ENCODE data around the gene CASKIN1.

The CASKIN1 gene

GRCh38 chr16:2232094-2232990 lies 35.9 kb upstream of the CASKIN1 start:
- no peak for DNase-seq (ENCODE audit: low read depth)

DNA sequence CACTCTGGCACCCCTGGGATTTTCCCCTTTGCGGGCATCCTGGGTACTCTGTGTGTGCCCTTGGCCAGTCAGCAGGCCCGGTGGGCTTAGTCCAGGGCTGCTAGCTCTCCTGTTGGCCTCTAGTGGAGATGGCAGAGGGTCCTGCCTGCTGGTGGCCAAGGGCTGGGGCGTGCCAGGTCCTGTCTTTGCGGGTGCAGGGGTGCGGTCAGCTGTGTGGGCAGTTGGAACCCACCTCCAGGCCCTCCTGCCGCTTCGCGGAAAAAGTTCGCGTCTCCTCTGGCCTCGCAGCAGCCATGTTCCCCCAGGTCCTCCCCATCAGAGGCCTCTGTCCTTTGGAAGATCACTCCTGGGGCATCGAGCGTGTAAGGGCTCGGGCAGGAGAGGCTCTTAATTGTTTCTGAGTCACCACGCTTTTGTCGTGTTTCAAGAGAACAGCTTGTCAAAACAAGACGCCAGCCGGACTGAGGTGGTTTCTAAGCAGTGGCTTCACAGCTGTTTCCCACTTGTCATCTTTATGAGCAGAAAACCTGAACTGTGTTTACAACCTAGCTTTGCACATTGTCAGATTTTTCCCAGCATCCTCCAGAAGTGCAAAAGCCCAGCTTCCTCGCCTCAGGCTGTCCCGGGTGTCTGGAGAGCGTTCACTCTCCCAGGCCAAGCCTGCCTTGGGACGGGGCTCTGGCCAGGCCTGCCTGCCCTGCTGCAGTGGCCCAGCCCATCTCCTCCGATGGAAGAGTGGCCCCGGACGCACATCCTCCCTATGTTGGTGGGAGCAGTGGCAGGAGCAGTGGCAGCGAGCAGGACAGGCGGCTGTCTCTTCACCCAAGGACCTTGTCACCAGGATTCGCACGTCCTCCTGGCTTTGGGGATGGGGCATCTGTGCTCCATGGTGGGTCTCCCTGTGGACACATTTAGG lies 34.9 kb upstream of the CASKIN1 start:
- no peak for DNase-seq (ENCODE audit: low read depth)

DNA sequence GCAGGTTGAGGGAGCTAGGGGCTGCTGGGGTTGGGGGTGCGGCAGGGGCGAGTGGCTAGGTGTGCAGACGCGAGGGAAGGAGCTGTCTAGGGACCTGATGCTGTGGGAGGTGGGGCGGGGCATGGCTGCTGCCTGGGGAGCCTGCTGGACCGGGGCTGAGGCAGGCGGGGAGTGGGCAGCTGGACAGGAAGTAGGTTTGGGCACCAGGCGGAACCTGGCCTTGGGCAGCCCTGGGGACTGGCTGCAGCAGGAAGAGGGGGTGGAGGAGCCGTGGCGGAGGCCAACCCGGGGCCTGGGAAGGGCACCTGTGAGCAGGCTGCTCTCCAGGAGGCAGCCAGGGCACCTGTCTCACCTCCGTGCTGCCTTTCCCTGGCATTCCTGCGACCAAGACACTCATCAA lies 34.0 kb upstream of the CASKIN1 start:
- no peak for DNase-seq (ENCODE audit: low read depth)

DNA sequence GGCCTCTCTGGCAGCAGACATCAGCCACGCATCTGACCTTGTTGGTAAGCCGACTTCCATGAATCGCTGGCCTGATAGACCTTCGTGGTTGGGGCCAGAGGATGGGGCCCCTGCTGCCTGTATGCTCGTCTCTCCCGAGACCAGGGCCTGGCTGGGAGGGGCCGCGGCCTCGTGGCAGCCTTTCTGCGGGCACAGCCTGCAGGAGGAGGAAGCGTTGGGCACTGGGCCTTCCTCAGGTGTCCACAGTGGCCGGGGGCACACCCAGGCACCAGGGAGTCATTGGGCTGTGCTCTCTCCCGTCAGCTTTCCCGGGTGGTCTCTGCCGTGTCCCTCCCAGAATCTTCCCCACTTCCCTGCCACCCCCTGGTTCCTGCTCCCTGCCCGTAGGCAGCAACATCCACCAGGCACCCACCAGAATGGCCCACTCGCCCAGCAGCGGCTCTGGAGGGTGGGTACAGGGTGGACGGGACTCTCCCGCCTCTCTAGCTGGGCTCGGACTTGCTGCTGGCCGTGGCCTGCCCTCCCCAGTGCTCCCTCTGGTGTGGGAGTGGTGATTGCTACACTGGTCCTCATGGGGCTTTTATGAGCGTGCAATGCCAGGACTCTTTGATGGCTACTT lies 33.3 kb upstream of the CASKIN1 start:
- no peak for DNase-seq (ENCODE audit: low read depth)

- no peak for DNase-seq (ENCODE audit: low read depth)
These were observed 32.7 kb upstream of the CASKIN1 start for GRCh38 chr16:2229091-2229490.

DNA sequence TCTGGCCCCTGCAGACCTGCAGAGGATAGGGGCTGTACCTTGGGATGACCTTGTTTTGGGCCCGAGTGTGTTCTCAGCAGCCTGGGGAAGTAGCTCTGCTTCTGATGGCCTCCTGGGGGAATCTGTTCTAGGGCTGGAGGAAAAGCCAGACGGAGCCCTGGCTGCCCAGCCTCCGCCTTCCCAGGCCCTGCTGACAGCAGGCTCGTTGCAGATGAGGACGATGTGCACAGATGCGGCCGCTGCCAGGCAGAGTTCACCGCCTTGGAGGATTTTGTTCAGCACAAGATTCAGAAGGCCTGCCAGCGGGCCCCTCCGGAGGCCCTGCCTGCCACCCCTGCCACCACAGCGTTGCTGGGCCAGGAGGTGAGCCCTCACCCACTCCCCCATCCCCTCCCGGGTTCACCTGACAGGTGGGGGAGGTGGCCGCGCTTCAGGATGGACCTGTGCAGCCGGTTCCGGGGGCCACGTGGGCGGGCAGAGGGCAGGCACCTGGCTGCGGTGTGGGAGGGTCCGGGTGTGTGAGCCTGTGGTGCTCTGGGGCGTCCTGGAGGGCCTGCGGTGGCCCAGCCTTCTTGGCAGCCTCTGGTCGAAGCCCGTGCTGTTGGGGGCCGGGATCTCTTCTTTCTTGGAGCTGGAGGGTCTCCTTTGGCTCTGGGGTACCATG lies 31.9 kb upstream of the CASKIN1 start:
- no peak for DNase-seq (ENCODE audit: low read depth)

- DNase-seq (ENCODE audit: low read depth) = no peak
These were observed 30.5 kb upstream of the CASKIN1 start for GRCh38 chr16:2226918-2227317.

GRCh38 chr16:2226245-2226793 lies 29.9 kb upstream of the CASKIN1 start:
- no peak for DNase-seq (ENCODE audit: low read depth)

- no peak for DNase-seq (ENCODE audit: low read depth)
These were observed 27.6 kb upstream of the CASKIN1 start for GRCh38 chr16:2223942-2224486.

GRCh38 chr16:2223221-2223941 lies 27.0 kb upstream of the CASKIN1 start, which contains the start of gene E4F1:
E4F1 (plus strand) TSS chr16:2223591; CDS start chr16:2223614, 23 bp downstream.
- DNase-seq (ENCODE audit: low read depth) = peak; percentile 99

DNA sequence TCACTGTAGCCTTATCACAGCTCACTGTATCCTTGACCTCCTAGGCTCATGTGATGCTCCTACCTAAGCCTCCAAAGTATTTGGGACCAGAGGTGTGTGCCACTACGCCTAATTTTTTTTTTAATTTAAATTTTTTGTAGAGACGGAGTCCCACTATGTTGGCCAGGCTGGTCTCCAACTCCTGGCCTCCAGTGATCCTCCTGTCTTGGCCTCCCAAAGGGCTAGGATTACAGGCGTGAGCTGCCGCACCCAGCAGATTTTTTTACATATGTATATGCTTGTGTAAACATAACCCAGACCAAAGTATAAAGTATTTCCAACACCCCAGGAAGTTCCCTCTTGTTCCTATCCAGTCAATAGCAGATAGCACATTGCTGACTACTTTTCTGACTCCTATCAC lies 19.9 kb upstream of the CASKIN1 start:
- DNase-seq (ENCODE audit: low read depth) = no peak

DNA sequence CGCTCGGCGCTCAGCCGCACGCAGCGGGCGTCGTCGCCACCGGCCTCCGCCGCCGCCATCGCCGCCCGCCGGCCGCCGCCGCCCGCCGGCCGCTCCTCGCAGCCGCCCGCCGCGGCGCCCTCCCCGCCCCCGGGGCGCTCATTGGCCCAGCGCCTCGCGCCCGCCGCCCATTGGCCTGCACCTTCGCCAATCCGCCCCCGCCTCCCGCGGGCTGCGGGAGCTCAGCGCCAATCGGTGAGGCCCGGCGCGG lies 18.2 kb upstream of the CASKIN1 start, which contains the start of gene PGP:
PGP (minus strand) TSS at position 122 of the 250 bp plus-strand sequence; CDS start at position 59, 63 bp downstream.
- no peak for DNase-seq (ENCODE audit: low read depth)

- DNase-seq (ENCODE audit: low read depth) = no peak
These were observed 17.7 kb upstream of the CASKIN1 start for GRCh38 chr16:2213817-2214718.

DNA sequence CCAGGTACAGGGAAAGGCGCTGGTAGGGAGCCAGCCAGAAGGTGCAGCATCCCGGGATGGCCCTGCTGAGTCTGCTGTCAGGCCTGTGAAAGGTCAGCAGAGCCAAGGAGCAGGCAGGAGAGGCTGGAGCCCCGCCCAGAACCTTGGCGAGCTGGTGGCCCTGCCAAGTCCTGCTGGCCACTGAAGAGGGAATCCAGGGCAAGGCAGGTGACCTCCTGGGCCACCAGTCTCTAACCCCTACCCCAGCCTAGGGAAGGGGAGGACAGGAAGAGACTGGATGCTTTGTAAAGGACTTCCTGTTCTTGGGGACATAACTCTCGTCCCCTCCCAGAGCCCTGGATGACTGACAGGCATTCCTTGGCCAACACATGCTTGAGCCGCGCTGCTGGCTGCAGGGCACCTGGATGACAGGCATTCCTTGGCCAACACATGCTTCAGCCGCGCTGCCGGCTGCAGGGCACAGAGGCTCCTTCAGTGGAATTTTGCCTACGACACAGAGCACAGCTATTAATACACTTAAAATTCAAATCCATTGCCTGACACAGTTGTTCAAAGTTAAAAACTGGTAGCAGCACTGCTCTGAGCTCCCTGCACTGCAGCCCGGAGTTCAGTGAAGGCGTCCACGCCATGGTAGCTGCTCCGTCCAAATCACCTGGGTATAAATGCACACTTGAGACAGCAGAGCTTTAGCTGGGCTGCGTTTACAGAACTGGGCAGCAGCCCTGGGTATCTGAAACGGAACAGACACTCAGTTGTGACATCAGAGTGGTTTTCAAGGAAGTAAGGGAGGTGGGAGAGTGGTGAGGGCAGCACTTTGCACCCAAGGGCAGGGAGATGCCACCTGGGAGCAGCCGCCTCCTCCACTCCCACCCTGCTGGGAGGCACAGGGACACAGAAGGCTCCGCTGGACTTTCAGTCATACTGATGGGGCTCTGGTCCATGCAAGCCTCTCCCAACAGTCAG lies 16.2 kb upstream of the CASKIN1 start:
- DNase-seq (ENCODE audit: low read depth) = no peak

DNA sequence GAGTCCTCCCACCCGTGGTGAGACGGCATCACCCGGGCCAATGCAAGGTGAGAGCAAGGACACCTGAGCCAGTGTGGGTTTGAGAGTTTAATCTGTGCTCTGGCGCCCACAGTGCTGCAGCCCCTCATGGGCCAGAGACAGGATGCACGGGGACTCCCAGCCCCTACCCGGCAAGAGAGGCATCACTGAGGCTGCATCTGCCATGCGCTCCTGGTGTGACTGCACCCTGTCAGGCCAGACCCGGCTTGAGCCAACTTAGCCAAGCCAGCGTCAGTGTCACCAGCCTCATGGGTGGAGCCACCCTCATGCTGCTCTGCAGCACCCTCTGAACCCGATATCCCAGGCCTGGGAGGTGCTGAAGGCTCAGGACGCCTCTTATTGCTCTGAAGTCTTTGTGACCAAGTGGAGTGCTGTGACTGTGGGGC lies 15.5 kb upstream of the CASKIN1 start:
- no peak for DNase-seq (ENCODE audit: low read depth)

DNA sequence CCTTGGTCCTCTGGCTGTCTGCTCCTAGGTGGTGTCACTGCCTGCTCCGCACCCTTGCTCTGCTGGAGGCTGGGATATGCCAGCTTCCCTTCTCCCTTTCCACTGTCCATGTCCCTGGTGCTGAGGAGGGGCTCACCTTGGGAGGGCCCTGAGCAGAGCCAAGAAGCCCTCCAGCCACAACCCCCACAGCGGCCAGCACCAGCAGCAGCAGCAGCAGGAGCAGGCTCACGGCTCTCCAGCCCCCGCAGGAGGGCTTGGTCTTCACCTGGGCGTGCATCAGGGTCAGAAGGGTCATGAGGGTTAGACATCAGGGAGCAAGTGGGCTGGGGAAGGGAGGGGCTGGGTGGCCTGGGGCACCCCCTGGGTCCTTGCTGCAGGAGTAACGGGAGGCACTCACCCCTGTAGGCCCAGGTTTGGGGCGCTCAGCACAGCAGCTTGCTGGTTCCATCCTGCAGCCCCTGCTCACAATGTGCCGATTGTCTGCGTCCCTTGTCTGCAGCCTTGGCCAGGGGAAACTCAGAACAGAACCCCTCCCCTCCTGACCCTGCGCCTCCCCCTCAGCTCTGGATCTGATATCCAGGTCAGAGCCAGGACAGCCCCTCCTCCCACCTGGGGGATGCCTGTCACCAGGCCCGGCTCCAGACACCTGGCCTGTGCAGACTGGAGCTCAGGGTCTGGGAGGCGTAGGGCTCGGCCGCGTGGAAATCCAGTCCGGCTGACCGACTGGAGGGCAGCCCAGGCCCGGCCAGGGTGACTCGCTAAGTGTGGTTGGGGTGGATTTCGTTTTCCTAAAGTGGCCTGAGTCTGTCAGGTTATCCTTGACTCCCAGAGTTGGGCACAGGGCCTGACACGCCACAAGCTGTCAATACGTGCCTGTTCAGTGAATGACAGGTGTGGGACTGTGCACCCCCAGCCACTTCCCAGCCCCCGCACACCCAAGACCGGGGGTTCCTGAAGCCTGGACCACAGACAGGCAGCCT lies 14.3 kb upstream of the CASKIN1 start, which contains the start of gene BRICD5:
BRICD5 (minus strand) TSS at position 478 of the 980 bp plus-strand sequence; CDS start at position 448, 30 bp downstream.
- DNase-seq (ENCODE audit: low read depth) = no peak

GRCh38 chr16:2210009-2210332 lies 13.6 kb upstream of the CASKIN1 start:
- no peak for DNase-seq (ENCODE audit: low read depth)
